GM18520 (cell line): ENCODE results near the gene IL20.
"Not testable (repeated sequence)": the region's sequence is repeated elsewhere in the genome, so short reads cannot be mapped to it uniquely, and the experiment has no call there.

Experiments
- ATAC-seq: cut with Tn5 transposase; IDR thresholded peaks from one replicate; pipeline ENCODE4 v1.9.1; 2021; ENCODE audit not compliant: unreplicated experiment

Gene IL20

GRCh38 chr1:206842854-206843253, 22.6 kb upstream of the IL20 start:
- ATAC-seq: no peak

- ATAC-seq: no peak
These were observed 21.8 kb upstream of the IL20 start for GRCh38 chr1:206843626-206844025.

DNA sequence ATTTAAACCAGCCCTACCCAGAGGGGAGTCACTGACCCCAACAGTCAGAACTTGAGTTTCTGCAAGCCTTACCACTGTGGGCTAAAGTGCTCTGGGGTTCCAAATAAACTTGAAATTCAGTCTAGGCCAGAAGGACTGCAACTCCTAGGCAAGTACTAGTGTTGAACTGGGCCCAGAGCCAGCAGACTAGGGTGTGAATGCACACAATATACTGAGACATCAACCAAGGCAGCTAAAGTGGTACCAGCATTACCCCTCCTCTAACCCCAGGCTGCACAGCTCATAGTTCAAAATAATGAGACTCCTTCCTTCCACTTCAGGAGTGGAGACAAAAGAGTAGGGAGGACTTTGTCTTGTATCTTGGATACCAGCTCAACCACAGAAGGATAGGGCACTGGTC, 18.9 kb upstream of the IL20 start:
- no peak for ATAC-seq

GRCh38 chr1:206847337-206847834, 18.0 kb upstream of the IL20 start:
- ATAC-seq: no peak

GRCh38 chr1:206847946-206848345, 17.5 kb upstream of the IL20 start:
- no peak for ATAC-seq

GRCh38 chr1:206850401-206850800, 15.0 kb upstream of the IL20 start:
- no peak for ATAC-seq

GRCh38 chr1:206851341-206852010, 13.9 kb upstream of the IL20 start:
- ATAC-seq: no peak

GRCh38 chr1:206852662-206853061, 12.8 kb upstream of the IL20 start:
- ATAC-seq: not testable (repeated sequence)

DNA sequence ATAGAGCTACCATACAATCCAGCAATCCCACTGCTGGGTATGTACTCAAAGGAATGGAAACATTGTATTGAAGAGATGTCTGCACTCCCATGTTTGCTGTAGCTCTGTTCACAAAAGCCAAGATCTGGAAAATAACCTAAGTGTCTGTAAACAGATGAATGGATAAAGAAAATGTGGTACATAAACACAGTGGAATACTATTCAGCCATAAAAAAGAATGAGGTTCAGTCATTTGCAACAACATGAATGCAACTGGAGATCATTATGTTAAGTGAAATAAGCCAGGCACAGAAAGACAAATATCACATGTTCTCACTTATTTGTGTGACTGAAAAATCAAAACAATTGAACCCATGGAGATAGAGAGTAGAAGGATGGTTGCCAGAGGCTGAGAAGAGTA, 11.7 kb upstream of the IL20 start:
- ATAC-seq: not testable (repeated sequence)

DNA sequence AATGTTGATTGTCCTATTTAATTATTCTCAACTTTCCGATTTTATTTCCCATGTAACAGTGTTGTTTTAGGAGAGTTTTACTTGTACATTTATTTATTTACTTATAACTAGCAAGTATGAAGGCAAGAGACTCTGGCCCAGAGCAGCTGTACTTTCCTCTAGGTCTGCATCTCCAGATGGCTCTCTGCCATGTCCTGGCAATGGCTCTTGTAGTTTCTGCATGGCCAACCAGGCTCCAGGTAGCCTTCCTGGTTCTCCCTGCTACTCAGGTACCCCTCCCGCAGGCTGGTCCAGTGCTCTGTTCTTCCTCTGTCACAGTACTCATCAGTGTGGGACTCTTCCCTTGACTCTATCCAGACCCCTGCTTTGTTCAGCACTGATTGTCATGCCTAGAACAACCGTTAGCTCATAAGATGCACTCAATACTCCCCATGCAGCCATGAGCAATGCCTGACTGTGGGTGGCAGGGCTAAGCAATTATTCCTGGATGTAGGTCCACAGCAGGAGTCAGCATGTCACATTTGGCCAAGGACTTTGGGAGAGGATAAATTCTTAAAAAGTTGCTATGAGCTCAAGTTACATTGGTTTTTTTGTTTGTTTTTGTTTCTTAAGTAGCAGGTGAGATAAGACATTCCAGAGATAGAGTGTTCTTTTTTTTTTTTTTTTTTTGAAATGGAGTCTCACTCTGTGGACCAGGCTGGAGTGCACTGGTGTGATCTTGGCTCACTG, 10.9 kb upstream of the IL20 start:
- ATAC-seq: no peak

DNA sequence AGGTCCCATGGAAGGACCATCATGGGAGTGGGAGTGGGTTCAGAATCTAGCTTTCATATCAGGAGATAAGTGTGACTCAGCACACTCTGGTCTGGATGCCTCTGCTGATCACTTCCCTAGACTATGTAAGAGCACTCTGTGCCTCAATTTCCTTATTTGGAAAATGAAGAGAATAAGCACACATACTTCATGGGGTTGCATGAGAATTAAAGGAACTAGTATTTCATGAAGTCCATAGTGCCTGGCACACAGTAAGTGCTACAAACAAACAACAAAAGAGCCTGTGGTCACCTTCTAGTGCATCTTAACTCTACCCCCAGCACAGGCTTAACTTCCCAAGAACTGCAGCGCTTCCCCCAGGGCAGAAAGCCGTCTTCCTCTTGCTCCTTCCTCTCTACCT, 9.6 kb upstream of the IL20 start:
- ATAC-seq: no peak

DNA sequence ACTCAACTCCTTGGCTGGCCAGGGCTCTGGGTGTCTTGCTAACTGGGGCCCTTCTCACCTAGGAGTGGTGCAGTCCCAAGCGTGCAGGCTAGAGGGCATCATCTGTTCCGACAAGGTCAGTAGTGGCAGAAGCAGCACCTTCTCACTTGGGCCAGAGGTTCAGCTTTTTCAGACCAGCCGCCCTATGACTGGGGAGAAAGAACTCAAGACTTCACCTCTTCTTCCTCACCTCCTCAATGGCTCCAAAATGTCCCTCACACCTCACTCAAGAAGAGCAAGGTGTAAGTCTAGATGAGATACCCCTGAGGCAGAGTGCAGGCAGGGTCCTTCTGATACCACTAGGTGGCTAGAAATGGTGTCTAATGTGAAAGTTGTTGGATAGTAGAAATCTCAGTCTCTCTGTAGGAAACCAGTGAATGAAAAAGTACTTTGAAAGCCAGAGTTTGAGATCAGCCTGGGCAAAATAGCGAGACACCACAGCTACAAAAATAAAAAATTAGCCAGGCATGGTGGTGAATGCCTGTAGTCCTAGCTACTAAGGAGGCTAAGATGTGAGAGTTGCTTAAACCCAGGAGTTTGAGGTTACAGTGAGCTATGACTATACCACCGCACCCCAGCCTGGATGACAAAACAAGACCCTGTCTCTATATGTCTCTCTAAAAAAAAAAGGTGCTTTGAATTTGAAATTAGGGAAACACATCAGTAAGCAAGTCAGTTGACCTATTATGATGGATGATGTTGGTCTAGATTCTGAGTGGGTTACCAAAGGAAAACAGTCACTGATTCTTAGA, 8.6 kb upstream of the IL20 start:
- ATAC-seq: no peak

GRCh38 chr1:206859082-206859521, 6.3 kb upstream of the IL20 start:
- no peak for ATAC-seq

- ATAC-seq: no peak
These were observed 5.3 kb upstream of the IL20 start for GRCh38 chr1:206860165-206860564.

DNA sequence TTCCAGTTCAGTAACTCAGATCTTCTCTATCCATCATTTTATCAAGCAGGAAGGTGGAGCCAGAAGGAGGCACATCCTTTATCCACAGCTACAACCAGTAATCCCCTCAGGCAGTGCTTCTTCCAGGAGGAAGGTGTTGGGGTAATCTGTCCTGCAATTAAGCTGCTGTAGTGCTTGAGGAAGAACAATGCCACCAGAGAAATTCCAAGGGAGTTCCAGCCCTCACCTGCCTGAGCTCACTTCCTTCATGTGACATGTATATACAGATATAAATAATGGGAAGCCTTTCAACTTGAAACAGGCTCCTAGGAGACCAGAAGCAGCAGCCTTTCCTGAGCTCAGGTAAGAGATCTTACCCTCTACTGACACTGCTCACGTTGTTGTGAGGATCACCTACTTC, 2.2 kb upstream of the IL20 start:
- ATAC-seq: no peak

- ATAC-seq: no peak
These were observed 639 bp downstream of the IL20 start for GRCh38 chr1:206866062-206866461.

- no peak for ATAC-seq
These were observed 1.8 kb downstream of the IL20 start for GRCh38 chr1:206867239-206867638.

GRCh38 chr1:206867716-206868115, 2.3 kb downstream of the IL20 start:
- no peak for ATAC-seq

DNA sequence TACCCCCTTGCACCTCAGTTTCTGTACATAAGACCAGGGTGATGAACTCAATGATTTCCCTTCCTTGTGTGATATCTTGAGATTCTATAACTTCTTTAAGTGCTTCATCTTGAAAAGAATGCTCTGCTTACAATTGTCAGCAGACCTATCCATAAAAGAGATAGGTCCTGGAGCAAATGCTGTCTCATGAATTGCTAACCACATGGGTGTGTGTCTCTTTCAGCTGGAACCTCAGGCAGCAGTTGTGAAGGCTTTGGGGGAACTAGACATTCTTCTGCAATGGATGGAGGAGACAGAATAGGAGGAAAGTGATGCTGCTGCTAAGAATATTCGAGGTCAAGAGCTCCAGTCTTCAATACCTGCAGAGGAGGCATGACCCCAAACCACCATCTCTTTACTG, 2.8 kb downstream of the IL20 start:
- ATAC-seq: no peak

DNA sequence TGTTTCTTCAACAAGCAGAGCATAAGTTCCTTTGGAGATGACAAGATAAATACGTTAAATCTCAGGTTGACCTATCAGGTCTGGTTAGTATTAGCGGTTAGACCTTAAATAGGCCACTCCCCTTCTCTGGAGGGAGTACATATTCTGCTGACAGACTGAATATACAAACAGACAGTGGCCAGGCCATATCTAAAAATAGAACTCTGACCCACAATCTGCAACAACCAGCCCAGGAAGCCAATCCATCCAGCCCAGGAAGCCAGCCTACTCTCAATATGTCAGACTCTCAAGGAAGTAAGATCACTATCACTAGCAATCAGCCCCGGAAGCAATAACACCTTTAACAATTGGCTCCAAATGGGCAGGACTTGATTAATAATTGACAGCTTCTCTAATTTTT, 6.7 kb downstream of the IL20 start:
- ATAC-seq: no peak

GRCh38 chr1:206873603-206874188, 8.3 kb downstream of the IL20 start:
- no peak for ATAC-seq
